ENCODE results near the gene PTPN1. TPM values are rescaled to one million over a fixed set of nuclear protein-coding genes. Genes with fewer than 3 reads are reported as not detected.
A peak's percentile ranks its signal among the peaks of the same experiment; 100 is the strongest.
"Not testable (repeated sequence)": the region's sequence is repeated elsewhere in the genome, so short reads cannot be mapped to it uniquely, and the experiment has no call there.

PTPN1 gene
- total RNA-seq, 1 donor = 28.6 TPM

- DNase-seq (ENCODE audit: insufficient read length, low spot score, missing footprints) = no peak
- Histone ChIP-seq H2AFZ (ENCODE audit: low read length) (peak overlapping the region; percentile 1), H3K36me3 (ENCODE audit: insufficient read depth, low read length) (no peaks in the 10 kb centered on the region), H3K27me3 (ENCODE audit: insufficient read depth, low read length) (no peaks in the 10 kb centered on the region), H3K4me1 (ENCODE audit: insufficient read depth, low read length) (no peaks in the 10 kb centered on the region), H3K9me3 (ENCODE audit: low read depth, low read length) (no peaks in the 10 kb centered on the region), H4K20me1 (ENCODE audit: insufficient read depth, low read length) (no peaks in the 10 kb centered on the region), H3K27ac (ENCODE audit: low read depth, low read length) (no peak overlapping the region), H3K4me3 (ENCODE audit: insufficient read depth, low read length) (no peak overlapping the region), H3K4me2 (ENCODE audit: insufficient read depth, low read length) (no peak overlapping the region), H3K79me2 (ENCODE audit: insufficient read depth, low read length) (no peaks in the 10 kb centered on the region)
- no peak for TF ChIP-seq CTCF (IDR thresholded peaks at IDR 0.05; ENCODE audit: extremely low read depth, low read depth, low read length)
Observed at GRCh38 chr20:50470264-50470858, 39.8 kb upstream of the PTPN1 start.

DNA sequence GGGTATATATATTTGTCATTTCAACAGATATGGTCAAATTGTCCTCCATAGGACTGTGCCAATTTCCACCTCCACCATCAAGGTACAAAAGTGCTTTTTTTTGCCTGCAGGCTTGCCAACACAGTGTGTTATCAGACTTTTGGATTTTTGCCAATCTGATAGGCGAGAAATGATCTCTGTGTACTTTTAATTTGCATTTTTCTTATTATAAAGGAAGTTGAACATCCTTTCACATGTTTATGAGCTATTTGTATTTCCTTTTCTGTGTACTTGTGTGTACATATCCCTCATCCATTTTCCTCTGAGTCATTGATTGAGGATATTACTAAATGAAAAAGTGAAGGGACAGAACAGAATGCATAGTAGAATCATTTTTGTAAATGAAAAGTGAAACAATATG, 39.0 kb upstream of the PTPN1 start:
- Histone ChIP-seq H4K20me1 (ENCODE audit: insufficient read depth, low read length) (no peaks in the 10 kb centered on the region), H3K27me3 (ENCODE audit: insufficient read depth, low read length) (no peaks in the 10 kb centered on the region), H3K9me3 (ENCODE audit: low read depth, low read length) (no peaks in the 10 kb centered on the region), H3K4me2 (ENCODE audit: insufficient read depth, low read length) (no peak overlapping the region), H2AFZ (ENCODE audit: low read length) (no peak overlapping the region), H3K36me3 (ENCODE audit: insufficient read depth, low read length) (no peaks in the 10 kb centered on the region), H3K4me1 (ENCODE audit: insufficient read depth, low read length) (peaks cover 4% of the 10 kb centered on the region), H3K4me3 (ENCODE audit: insufficient read depth, low read length) (no peak overlapping the region), H3K27ac (ENCODE audit: low read depth, low read length) (no peak overlapping the region), H3K79me2 (ENCODE audit: insufficient read depth, low read length) (no peaks in the 10 kb centered on the region)
- no peak for TF ChIP-seq CTCF (IDR thresholded peaks at IDR 0.05; ENCODE audit: extremely low read depth, low read depth, low read length)
- DNase-seq (ENCODE audit: insufficient read length, low spot score, missing footprints) = no peak

DNA sequence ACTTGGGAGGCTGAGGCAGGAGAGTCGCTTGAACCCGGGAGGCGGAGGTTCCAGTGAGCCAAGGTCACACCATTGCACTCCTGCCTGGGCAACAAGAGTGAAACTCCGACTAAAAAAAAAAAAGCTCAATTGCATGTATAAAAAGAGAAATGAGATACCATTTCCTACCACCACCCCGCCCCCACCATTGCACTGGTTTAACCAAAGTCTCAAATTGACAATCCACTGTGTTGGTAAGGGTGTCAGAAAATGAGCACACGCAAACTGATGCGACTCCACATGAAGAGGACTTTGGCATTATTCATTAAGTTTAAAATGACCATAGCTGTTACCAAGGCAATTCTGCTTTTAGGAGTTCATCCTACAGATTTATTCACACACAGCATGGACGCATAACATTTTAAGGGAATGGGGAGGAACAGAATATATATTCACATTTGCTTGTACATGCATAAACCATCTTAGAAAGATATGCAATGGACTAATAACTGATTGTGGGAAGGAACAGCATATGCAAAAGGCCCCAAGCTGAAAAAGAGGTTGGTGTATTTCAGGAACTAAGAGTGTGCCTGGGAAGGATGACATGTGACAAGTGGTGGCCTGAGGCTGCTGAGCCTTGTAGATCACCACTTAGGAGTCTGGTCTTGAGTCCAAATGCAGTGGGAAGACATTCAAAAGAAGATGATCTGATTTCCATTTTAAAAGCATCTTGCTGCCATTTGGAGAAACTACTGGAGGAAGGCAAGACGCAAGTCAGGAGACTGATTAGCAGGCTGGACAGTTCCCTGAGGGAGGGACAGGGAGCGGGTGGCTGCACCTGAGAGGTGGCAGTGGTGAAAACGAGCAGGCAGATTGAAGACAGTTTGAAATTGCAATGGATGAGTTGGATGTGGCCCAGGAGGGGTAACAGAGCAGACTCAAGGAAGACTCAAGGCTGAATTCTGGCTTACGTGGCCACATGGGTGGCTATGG, 37.2 kb upstream of the PTPN1 start:
- no peaks in the 10 kb centered on the region for H3K79me2 ChIP-seq (ENCODE audit: insufficient read depth, low read length)
- no peak overlapping the region for H3K4me2 ChIP-seq (ENCODE audit: insufficient read depth, low read length)
- no peak overlapping the region for H3K4me3 ChIP-seq (ENCODE audit: insufficient read depth, low read length)
- H3K27me3 ChIP-seq (ENCODE audit: insufficient read depth, low read length) = no peaks in the 10 kb centered on the region
- H3K9me3 ChIP-seq (ENCODE audit: low read depth, low read length) = no peaks in the 10 kb centered on the region
- H3K36me3 ChIP-seq (ENCODE audit: insufficient read depth, low read length) = no peaks in the 10 kb centered on the region
- DNase-seq (ENCODE audit: insufficient read length, low spot score, missing footprints) = no peak
- H3K27ac ChIP-seq (ENCODE audit: low read depth, low read length) = no peak overlapping the region
- peaks cover 4% of the 10 kb centered on the region for H3K4me1 ChIP-seq (ENCODE audit: insufficient read depth, low read length)
- H2AFZ ChIP-seq (ENCODE audit: low read length) = no peak overlapping the region
- no peaks in the 10 kb centered on the region for H4K20me1 ChIP-seq (ENCODE audit: insufficient read depth, low read length)
- no peak for TF ChIP-seq CTCF (IDR thresholded peaks at IDR 0.05; ENCODE audit: extremely low read depth, low read depth, low read length)

GRCh38 chr20:50474356-50474755, 35.8 kb upstream of the PTPN1 start:
- H3K27ac ChIP-seq (ENCODE audit: low read depth, low read length); H3K4me3 ChIP-seq (ENCODE audit: insufficient read depth, low read length); H3K4me1 ChIP-seq (ENCODE audit: insufficient read depth, low read length); H4K20me1 ChIP-seq (ENCODE audit: insufficient read depth, low read length); DNase-seq (ENCODE audit: insufficient read length, low spot score, missing footprints); H2AFZ ChIP-seq (ENCODE audit: low read length); H3K9me3 ChIP-seq (ENCODE audit: low read depth, low read length); H3K27me3 ChIP-seq (ENCODE audit: insufficient read depth, low read length); H3K36me3 ChIP-seq (ENCODE audit: insufficient read depth, low read length); H3K79me2 ChIP-seq (ENCODE audit: insufficient read depth, low read length); H3K4me2 ChIP-seq (ENCODE audit: insufficient read depth, low read length): not testable (repeated sequence)

All from osteoblast (primary cell).